Measurements from ENCODE around the gene CES1. TPM values are rescaled to one million over a fixed set of nuclear protein-coding genes. Genes with fewer than 3 reads are reported as not detected.

Gene CES1
- total and polyA plus RNA-seq, 10 donors = 9.1 to 142 (median 27.1) TPM

DNA sequence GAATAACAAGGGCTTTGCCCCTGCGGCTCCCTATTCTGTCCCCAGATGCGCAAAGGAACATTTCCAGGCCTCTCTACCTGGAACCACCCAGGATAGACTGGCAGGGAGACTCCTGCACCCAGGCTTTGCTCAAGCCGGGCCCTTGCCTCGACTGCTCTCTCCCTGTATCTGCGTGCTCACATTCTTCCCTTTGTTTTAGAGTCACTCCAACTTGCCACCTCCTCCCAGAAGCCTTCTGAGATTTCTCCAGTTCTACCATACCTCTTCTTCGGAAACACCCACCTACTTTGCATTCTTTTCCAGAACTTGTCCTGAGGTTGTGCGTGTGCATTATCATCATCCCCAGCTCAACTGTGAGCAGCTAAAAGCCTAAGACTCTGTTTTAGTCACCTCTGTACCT is 39.2 kb upstream of the CES1 start:
- no peaks in the 10 kb centered on the region for H3K36me3 ChIP-seq
- intact Hi-C loops (cut with DNase I; ENCODE audit: low total_unique reads) = no loop called here
- H3K4me3 ChIP-seq = no peak overlapping the region
- H3K27me3 ChIP-seq (replicated peaks in 1 of 7) = peaks cover 0 to 31% (median 0%) of the 10 kb centered on the region in 7 donors
- H3K9me3 ChIP-seq = no peaks in the 10 kb centered on the region
- no peak for TF ChIP-seq POLR2A (IDR thresholded peaks at IDR 0.05)
- TF ChIP-seq POLR2AphosphoS5 (IDR thresholded peaks at IDR 0.05) = no peak
- TF ChIP-seq, protein P1, sequence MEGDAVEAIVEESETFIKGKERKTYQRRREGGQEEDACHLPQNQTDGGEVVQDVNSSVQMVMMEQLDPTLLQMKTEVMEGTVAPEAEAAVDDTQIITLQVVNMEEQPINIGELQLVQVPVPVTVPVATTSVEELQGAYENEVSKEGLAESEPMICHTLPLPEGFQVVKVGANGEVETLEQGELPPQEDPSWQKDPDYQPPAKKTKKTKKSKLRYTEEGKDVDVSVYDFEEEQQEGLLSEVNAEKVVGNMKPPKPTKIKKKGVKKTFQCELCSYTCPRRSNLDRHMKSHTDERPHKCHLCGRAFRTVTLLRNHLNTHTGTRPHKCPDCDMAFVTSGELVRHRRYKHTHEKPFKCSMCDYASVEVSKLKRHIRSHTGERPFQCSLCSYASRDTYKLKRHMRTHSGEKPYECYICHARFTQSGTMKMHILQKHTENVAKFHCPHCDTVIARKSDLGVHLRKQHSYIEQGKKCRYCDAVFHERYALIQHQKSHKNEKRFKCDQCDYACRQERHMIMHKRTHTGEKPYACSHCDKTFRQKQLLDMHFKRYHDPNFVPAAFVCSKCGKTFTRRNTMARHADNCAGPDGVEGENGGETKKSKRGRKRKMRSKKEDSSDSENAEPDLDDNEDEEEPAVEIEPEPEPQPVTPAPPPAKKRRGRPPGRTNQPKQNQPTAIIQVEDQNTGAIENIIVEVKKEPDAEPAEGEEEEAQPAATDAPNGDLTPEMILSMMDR (IDR thresholded peaks at IDR 0.05 in 8 of 11, conservative IDR thresholded peaks at IDR 0.05 in 3 of 11) = no peak
- H3K27ac ChIP-seq = no peak overlapping the region
- 76 to 91% (median 85%) methylated on average over 7 of the region's 7 CpGs for WGBS, 5 donors
- no peak for DNase-seq
- H3K4me1 ChIP-seq = no peaks in the 10 kb centered on the region

DNA sequence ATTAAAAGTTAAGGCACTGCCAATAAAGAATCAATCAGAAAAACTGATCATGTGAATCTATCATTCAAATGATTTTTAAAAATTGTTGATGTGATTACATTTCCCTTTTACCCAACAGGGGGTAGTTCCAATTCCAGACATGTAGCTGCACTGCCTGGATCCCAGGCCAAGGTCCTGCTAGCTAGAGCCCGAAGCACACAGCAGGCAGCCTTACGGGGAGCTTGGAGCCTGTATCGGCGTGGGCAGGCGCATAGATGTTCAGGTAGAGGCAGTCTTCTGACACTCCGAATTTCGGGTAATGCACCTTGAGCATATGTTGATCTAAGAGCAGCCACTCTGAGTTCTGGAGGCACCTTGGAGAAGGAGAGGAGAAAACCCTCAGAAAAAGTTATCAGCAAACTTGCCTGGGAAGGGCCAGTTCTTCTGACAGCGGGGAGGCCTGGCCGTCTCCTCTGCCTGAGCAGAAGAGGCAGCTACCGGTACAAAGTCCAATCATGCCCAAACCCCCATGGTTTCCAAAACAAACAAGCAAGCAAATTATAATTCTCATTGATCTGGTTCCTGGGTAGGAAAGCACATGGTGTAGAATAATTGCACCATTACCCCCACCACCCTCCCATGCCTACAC is 38.6 kb upstream of the CES1 start:
- Histone ChIP-seq H3K4me3 (no peak overlapping the region), H3K9me3 (no peaks in the 10 kb centered on the region), H3K4me1 (no peaks in the 10 kb centered on the region), H3K36me3 (no peaks in the 10 kb centered on the region), H3K27ac (no peak overlapping the region), H3K27me3 (replicated peaks in 1 of 7) (peaks cover 0 to 26% (median 0%) of the 10 kb centered on the region in 7 donors)
- 86 to 95% (median 89%) methylated on average over 10 of the region's 10 CpGs for WGBS, 5 donors
- intact Hi-C loops (cut with DNase I; ENCODE audit: low total_unique reads) = no loop called here
- DNase-seq = no peak
- TF ChIP-seq, protein P1 (IDR thresholded peaks at IDR 0.05 in 8 of 11, conservative IDR thresholded peaks at IDR 0.05 in 3 of 11) = no peak
- TF ChIP-seq POLR2A (IDR thresholded peaks at IDR 0.05) (no peak), POLR2AphosphoS5 (IDR thresholded peaks at IDR 0.05) (no peak)

- Histone ChIP-seq H3K27me3 (replicated peaks in 1 of 7) (peaks cover 0 to 19% (median 0%) of the 10 kb centered on the region in 7 donors), H3K27ac (no peak overlapping the region), H3K4me3 (no peak overlapping the region), H3K9me3 (no peaks in the 10 kb centered on the region), H3K36me3 (no peaks in the 10 kb centered on the region), H3K4me1 (no peaks in the 10 kb centered on the region)
- DNase-seq = no peak
- WGBS, 5 donors = 77 to 88% (median 82%) methylated on average over 7 of the region's 7 CpGs
- intact Hi-C loops (cut with DNase I; ENCODE audit: low total_unique reads) = no loop called here
- TF ChIP-seq, protein P1 (IDR thresholded peaks at IDR 0.05 in 8 of 11, conservative IDR thresholded peaks at IDR 0.05 in 3 of 11) = no peak
- TF ChIP-seq POLR2AphosphoS5 (IDR thresholded peaks at IDR 0.05) (no peak), POLR2A (IDR thresholded peaks at IDR 0.05) (no peak)
Measured at GRCh38 chr16:55868980-55869379, 36.1 kb upstream of the CES1 start.

- H3K27ac ChIP-seq = no peak overlapping the region
- WGBS, 5 donors = 83 to 92% (median 87%) methylated on average over 2 of the region's 2 CpGs
- H3K27me3 ChIP-seq (replicated peaks in 1 of 7) = peaks cover 0 to 22% (median 0%) of the 10 kb centered on the region in 7 donors
Measured at GRCh38 chr16:55868137-55868536, 35.2 kb upstream of the CES1 start.

More at GRCh38 chr16:55868137-55868536, 35.2 kb upstream of the CES1 start:
- no peak overlapping the region for H3K4me3 ChIP-seq
- no peak for DNase-seq
- intact Hi-C loops (cut with DNase I; ENCODE audit: low total_unique reads) = no loop called here
- H3K9me3 ChIP-seq = no peaks in the 10 kb centered on the region
- H3K36me3 ChIP-seq = no peaks in the 10 kb centered on the region
- H3K4me1 ChIP-seq = no peaks in the 10 kb centered on the region
- no peak for TF ChIP-seq POLR2A (IDR thresholded peaks at IDR 0.05)
- TF ChIP-seq, protein P1 (IDR thresholded peaks at IDR 0.05 in 8 of 11, conservative IDR thresholded peaks at IDR 0.05 in 3 of 11) = no peak
- TF ChIP-seq POLR2AphosphoS5 (IDR thresholded peaks at IDR 0.05) = no peak
